Osteocyte (in vitro differentiated cells): ENCODE results near the gene MICU1. TPM values are rescaled to one million over a fixed set of nuclear protein-coding genes. Genes with fewer than 3 reads are reported as not detected.
A peak's percentile ranks its signal among the peaks of the same experiment; 100 is the strongest.
"Not testable (repeated sequence)": the region's sequence is repeated elsewhere in the genome, so short reads cannot be mapped to it uniquely, and the experiment has no call there.

Experiments used
- DNase-seq: peaks from one replicate; pipeline ENCODE4 v3.0.0; 2021; ENCODE audit warnings: mixed read lengths; ENCODE audit not compliant: unreplicated experiment; ENCODE audit errors: extremely low spot score
- H3K27ac Mint-ChIP-seq: one replicate; pipeline ENCODE4 v1.8.0; 2021; ENCODE audit warnings: mild to moderate bottlenecking, mixed read lengths; ENCODE audit not compliant: unreplicated experiment
- H3K27me3 Mint-ChIP-seq: one replicate; pipeline ENCODE4 v1.8.0; 2021; ENCODE audit warnings: mixed read lengths; ENCODE audit not compliant: unreplicated experiment
- H3K36me3 Mint-ChIP-seq: one replicate; pipeline ENCODE4 v1.8.0; 2021; ENCODE audit warnings: mixed read lengths; ENCODE audit not compliant: unreplicated experiment
- H3K4me1 Mint-ChIP-seq: one replicate; pipeline ENCODE4 v1.8.0; 2021; ENCODE audit warnings: mixed read lengths; ENCODE audit not compliant: unreplicated experiment
- H3K4me3 Mint-ChIP-seq: one replicate; pipeline ENCODE4 v1.8.0; 2021; ENCODE audit warnings: mild to moderate bottlenecking, moderate library complexity, mixed read lengths; ENCODE audit not compliant: unreplicated experiment
- H3K9me3 Mint-ChIP-seq: one replicate; pipeline ENCODE4 v1.8.0; 2021; ENCODE audit warnings: mixed read lengths; ENCODE audit not compliant: unreplicated experiment
- CTCF ChIP-seq: fragments of 200-600 bp; sonication (generic); IDR thresholded peaks from 2 replicates; pipeline ENCODE4 v1.5.0; 2021; ENCODE audit warnings: antibody characterized with exemption, mild to moderate bottlenecking, moderate library complexity
- long read RNA-seq: library from polyadenylated mRNA; unstranded; transcript quantifications from one replicate; pipeline ENCODE4 v2.0.0, GENCODE V29; 2021
- total RNA-seq: library from RNA; stranded (reverse); gene quantifications from 2 replicates; pipeline ENCODE4 v1.2.1, GENCODE V29; 2021

MICU1 gene
- 58.9 and 66.3 TPM in 2 replicates for total RNA-seq
- long read RNA-seq, transcript MICU1-201 (12 exons, 2,383 nt): major isoform, 41 of 62 reads
- long read RNA-seq, partial matches to known transcripts: 8 of 62 reads
- long read RNA-seq, other reads (novel, unspliced or antisense): 13 of 62 reads

DNA sequence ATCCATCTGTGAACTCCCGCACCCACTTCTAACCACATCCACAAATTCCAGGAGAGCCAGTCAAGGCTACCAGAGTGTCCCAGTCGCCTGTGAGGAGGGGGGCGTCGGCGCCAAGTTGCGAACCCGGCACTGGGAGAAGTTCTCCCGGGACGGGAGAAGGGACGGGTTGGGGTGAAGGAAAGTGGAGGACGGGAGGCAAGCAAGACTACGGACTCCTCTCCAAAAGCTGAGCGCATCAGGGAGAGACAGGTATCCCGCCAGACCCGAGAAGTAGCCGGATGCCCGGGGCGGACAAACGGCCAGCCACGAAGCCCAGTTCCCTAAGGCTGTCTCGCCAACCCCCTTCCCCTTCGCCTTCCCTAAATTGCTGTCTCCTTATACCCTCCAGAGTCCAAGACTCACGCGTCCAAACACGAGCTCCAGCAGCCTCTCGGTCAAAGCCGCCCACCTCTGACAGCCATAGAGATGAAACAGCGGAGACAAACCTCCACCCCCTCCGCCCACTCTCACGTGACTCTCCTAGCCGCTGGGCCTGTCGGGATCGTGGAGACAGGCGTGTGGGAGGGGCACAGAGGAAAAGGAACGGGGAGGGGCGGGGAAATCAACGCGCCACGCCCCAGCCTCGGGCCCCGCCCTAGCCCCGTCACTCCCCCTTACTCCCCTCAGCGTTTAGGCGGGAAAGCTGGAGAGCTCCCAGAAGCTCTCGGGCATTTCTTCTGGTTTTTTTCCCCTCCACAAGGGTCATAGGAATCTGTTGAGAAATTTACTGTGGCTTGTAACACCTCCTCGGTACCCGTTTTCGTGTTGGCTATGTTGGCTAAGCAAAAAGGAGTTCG lies at the start of gene MICU1:
MICU1 (minus strand) TSS at position 472 of the 836 bp plus-strand sequence. CDS start 59,286 bp downstream, outside the sequence.
- Mint-ChIP-seq H3K36me3 (peaks cover 4% of the 10 kb centered on the region), H3K27me3 (no peaks in the 10 kb centered on the region), H3K9me3 (no peaks in the 10 kb centered on the region), H3K4me1 (peaks cover 13% of the 10 kb centered on the region), H3K27ac (peak within 1 kb of the TSS; percentile 94), H3K4me3 (peak within 1 kb of the TSS; percentile 99)
- no peak for TF ChIP-seq CTCF
- peak; percentile 97 for DNase-seq

- not testable (repeated sequence) for H3K27ac Mint-ChIP-seq, H3K4me3 Mint-ChIP-seq, H3K36me3 Mint-ChIP-seq, DNase-seq, H3K9me3 Mint-ChIP-seq, H3K27me3 Mint-ChIP-seq
- peaks cover 12% of the 10 kb centered on the region for H3K4me1 Mint-ChIP-seq
These were observed 48.3 kb upstream of the MICU1 start for GRCh38 chr10:72674174-72674573.

GRCh38 chr10:72673280-72673679 lies 47.4 kb upstream of the MICU1 start:
- Mint-ChIP-seq H3K4me1 (peaks cover 12% of the 10 kb centered on the region), H3K27me3 (no peaks in the 10 kb centered on the region), H3K27ac (no peak overlapping the region), H3K36me3 (no peaks in the 10 kb centered on the region), H3K4me3 (no peak overlapping the region), H3K9me3 (no peaks in the 10 kb centered on the region)
- DNase-seq: no peak
- TF ChIP-seq CTCF: no peak

- H3K9me3 Mint-ChIP-seq: no peaks in the 10 kb centered on the region
These were observed 41.5 kb upstream of the MICU1 start for GRCh38 chr10:72667207-72667864.

DNA sequence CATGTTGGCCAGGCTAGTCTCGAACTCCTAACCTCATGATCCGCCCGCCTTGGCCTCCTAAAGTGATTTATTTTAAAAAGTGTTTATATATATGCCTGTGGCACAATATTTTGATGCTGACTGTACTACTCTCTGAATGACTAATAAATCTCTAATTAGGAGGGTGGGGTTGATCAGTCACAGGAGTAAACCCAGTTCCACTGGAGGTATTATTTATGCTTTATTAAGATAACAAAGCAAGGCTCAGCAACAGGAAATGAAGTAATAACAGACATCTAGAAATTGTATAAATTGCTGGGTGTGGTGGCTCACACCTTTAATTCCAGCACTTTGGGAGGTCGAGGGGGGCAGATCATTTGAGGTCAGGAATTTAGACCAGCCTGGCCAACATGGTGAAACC lies 40.0 kb upstream of the MICU1 start:
- TF ChIP-seq CTCF: no peak
- Mint-ChIP-seq H3K4me3 (no peak overlapping the region), H3K9me3 (no peaks in the 10 kb centered on the region), H3K27ac (no peak overlapping the region), H3K27me3 (no peaks in the 10 kb centered on the region), H3K36me3 (no peaks in the 10 kb centered on the region), H3K4me1 (peaks cover 2% of the 10 kb centered on the region)
- DNase-seq: no peak

More at GRCh38 chr10:72667207-72667864, 41.5 kb upstream of the MICU1 start:
- TF ChIP-seq CTCF: no peak
- Mint-ChIP-seq H3K27ac (no peak overlapping the region), H3K4me3 (no peak overlapping the region), H3K27me3 (no peaks in the 10 kb centered on the region), H3K4me1 (peaks cover 2% of the 10 kb centered on the region), H3K36me3 (no peaks in the 10 kb centered on the region)
- DNase-seq: no peak
